SIG-M5 treated with dmso at 0.1 percent for 504 hours (cell line): ENCODE data around the gene H3-3A.
"Not testable (repeated sequence)": the region's sequence is repeated elsewhere in the genome, so short reads cannot be mapped to it uniquely, and the experiment has no call there.

Source experiments
- DNase-seq: peaks from one replicate; lab custom pipeline; 2025; ENCODE audit not compliant: unreplicated experiment; lab: John Stamatoyannopoulos, UW

H3-3A gene

DNA sequence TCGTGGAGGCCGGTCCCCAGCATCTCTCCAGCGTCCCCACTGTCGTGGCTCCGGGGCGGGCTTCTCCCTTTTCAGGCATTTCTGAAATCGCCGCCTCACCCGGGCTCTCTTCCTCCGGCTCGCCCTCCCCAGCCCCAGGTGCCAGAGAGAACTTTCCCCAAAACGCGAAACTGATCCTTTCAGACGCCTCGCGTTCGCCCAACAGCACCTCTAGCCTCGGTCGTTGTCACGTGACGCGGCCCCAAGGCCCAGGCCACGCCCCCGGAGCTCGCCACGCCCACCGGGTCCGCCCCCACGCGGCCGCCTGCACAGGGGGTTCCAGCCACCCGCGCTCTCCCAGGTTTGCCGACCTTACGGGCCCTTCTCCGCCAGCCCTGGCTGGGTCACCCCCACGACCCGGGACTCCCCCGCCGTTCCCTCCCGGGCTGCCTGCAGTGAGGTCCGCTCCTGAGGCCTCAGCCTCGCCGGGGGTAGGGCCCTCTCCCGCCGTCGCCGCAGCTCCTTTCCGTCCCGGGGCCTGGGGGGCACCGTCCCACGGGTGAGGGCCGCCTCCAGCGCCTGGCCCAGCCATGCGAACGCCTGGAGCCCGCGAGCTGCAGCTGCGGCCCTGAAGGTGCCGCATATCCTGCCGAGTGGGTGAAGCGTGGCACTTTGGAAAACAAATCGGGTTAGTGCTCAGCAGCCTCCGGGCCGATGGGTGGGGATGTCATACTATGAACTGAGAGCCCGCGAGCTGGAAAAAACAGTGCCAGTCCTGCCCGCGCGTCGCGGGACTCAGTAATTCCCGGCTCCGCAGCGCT is 21.0 kb downstream of the H3-3A start:
- peak; percentile 85 for DNase-seq

DNA sequence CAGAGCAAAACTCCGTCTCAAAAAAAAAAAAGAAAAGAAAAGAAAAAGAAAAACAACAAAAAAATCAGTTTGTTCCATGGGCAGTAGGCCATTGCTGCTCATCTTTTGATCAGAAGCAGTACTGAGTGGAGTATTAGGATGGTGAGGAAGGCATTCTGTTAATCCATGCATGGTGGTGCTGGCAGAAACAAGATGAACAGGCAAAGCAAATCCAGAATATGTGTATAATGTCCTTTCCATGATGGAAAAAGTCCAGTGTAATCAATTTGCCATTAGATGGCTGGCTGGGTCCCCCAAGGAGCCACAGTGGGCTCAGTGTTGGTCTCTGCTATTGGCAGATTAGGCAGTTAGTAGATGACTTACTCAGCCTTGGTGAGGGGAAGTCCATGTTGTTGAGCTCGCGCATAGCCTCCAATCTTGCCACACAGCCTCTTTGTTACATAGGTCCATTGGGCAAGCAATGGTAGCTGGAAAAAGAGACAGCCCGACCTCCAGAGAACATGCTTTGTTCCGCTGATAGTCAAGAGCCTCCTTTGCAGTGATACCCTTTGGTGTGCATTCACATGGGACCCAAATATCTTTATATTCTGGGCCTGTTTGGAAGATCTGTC is 23.3 kb downstream of the H3-3A start:
- peak; percentile 30 for DNase-seq

DNA sequence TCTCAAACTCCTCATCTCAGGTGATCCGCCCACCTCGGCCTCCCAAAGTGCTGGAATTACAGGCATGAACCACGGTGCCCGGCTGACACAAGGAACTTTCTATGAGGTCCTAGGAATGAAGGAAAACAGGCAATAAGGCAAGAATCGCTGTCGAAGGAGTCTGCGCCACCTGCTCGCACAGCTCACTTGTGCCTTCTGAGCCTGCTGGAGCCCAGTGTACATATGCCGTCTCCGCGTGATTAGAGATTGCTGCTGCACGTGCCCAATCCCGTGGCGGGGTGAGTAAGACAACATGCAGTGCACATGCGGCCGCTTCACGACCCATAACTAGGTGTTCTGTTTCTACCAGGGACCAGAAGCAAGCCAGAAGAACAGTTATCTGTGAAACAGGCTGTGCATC is 24.3 kb downstream of the H3-3A start:
- no peak for DNase-seq

DNA sequence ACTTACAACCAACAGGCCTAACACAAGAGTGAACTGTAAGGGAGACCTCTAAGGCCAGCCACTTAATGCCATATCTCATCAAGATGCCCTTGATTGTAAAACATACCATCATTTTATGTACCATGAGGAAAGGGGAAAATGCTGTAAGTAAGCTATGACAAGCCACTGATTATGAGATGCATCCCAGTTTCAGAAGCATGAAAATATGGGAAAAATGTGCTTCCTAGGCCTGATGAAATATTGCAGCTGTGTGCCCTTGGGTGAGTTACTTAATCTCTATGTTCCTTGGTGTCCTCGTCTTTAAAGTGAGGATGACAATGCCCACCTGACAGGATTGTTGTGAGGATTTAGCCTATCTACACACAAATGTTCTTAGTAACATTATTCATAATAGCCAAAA is 28.9 kb downstream of the H3-3A start:
- DNase-seq = no peak

DNA sequence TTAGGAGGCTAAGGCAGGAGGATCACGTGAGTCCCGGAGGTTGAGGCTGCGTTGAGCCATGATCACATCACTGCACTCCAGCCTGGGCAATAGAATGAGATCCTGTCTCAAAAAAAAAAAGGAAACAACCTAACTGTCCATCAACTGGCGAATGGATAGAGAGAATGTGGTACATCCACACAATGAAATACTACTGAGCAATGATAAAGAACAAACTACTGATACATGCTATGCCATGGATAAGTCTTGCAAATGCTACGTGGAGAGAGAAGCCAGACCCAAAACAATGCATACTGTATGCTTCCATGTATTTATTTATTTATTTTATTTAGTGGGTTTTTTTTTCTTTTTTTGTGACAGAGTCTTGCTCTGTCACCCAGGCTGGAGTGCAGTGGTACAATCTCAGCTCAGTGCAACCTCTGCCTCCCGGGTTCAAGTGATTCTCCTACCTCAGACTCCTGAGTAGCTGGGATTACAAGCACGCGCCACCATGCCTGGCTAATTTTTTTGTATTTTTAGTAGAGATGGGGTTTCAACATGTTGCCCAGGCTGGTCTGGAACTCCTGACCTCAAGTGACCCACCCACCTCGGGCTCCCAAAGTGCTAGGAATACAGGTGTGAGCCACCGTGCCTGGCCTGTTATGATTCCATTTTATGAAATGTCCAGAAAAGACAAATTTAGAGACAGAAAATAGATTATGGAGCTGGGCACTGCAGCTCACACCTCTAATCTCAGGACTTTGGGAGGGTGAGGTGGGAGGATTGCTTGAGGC is 29.7 kb downstream of the H3-3A start:
- DNase-seq = not testable (repeated sequence)

DNA sequence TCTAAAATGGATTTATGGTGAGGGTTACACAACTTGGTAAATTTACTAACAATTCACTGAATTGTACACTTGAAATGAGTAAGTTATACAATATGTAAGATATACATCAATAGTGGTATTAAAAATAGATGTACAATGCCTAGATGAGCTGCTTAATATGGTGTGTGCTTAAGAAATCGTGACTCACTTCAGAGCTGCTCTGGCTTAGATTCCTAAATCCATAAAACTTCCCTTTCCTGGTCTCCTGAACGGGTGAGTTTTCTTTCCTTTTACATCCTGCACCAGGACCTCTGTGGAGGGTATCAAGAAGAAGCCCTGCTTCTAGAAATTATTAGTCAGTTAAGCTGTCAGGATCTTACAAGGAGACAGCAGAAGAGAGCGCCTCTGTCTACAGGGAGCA is 30.4 kb downstream of the H3-3A start:
- no peak for DNase-seq

DNA sequence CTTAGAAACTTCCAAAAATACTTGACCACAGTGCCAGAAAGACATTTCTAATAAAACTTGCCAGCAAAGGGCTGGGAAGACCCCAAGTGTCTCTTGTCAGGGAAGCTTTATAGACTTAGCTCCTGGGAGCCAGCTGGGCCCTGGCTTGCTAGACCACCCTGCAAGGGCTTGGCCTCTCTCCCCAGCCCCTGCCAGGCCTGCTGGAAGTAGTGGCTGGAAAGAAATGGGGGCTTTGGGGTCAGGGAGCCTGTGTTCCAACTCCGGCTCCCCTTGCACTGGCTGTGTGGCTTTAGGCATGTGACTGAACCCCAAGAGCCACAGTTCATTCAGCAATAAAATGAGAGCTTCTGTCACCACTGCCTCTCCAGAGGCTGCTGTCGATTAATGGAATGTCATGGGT is 31.1 kb downstream of the H3-3A start:
- no peak for DNase-seq

DNA sequence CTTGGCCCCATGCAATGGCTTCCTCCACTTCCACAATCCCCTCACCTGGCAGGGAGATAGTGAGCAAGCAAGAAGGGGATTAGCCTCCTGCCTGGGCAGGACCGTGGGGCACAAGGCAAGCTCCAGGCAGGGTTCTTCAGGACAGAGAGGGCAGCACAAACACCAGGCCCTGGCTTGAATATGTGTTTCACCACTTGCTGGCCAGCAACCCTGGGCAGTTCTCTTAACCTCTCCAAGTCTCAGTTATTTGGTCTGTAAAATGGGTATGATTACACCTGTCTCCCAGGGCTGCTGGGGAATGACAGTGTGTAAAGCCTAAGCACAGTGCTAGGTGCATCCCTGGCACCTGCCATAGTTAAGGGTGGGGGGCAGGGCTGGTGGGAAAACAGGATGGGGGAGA is 31.9 kb downstream of the H3-3A start:
- DNase-seq = no peak

DNA sequence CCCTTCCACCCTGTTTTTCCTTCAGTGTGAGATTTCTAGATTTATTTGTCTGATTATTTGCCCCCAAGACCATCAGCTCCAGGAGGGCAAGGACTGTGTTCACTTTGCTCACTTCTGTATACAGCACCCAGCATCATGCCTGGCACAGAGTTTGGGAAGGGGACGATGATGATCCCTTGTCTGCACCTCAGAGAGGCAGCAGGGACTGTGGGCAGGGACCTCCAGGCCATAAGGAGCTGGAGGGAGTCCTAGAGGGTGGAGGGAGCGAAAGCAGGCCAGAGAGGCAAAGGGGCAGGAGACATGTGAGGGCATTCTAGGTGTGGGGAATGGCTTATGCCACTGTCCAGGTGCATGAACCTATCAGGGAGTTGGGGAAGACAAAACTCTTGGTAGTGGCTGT is 32.8 kb downstream of the H3-3A start:
- DNase-seq = no peak

DNA sequence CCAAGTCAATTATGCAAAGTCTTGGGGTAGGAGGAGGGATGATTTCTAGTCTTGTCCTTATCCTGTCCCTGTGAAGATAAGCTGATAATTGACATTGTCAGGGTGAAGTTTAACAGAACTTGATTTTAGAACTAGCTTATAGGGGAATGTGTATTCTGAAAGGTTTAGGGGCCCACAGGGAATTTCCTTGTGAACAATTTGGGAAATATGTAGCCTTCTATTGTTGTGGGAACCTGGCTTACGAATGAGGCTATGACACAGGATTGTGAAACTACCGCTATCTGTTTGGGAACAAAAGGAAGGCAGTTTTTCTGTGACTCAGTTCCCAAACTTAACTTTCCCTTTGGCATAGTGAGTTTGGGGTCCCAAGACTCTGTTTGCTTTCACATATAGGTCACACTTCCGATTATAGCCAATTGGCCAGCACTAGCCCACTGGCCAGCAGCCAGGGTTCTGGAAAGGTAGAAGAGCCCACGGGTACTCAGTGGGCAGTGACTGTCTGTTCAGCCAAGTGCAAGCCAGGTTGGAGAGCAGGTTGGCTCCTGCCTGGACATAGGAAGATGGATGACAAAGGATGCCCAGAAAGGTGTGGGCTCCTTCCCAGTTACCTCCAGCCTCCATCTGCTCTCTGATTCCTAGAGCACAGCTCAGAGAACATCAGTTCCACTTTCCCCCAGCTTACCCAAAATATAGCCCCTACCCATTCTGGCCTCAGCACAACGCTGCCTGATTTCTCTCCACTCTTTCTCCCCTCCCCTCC is 35.5 kb downstream of the H3-3A start:
- no peak for DNase-seq

DNA sequence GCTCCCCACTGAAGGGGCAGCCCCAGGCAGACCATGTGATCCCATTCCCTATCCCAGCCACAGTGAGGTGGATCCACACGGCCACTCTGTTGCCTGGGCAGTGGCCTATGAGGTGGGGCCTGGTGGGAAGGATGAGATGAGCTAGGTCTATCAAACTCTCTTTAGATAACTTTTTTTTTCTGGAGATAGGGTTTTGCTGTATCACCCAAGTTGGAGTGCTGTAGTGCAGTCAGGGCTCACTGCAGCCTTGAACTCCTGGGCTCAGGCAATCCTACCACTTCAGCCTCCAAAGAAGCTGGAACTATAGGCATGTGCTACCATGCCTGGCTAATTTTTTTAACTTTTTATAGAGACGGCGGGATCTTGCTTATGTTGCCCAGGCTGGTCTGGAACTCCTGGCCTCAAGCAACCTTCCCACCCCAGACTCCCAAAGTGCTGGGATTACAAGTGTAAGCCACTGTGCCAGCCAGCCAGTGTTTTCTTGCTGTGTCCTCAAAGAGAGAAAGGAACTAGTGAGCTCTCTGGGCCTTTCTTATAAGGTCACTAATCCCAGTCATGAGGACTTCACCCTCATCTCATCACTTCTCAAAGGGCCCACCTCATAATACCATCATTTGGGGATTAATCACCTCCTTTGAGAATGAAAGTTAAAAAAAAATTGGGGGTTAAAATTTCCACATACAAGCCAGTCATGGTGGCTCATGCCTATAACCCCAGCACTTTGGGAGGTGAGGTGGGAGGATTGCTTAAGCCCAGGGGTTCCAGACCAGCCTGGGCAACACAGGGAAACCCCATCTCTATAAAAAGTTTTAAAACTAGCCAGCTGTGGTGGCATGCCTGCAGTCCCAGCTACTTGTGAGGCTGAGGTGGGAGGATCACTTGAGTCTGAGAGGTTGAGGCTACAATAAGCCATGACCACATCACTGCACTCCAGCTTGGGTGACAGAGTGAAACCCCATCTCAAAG is 36.6 kb downstream of the H3-3A start:
- DNase-seq = no peak

DNA sequence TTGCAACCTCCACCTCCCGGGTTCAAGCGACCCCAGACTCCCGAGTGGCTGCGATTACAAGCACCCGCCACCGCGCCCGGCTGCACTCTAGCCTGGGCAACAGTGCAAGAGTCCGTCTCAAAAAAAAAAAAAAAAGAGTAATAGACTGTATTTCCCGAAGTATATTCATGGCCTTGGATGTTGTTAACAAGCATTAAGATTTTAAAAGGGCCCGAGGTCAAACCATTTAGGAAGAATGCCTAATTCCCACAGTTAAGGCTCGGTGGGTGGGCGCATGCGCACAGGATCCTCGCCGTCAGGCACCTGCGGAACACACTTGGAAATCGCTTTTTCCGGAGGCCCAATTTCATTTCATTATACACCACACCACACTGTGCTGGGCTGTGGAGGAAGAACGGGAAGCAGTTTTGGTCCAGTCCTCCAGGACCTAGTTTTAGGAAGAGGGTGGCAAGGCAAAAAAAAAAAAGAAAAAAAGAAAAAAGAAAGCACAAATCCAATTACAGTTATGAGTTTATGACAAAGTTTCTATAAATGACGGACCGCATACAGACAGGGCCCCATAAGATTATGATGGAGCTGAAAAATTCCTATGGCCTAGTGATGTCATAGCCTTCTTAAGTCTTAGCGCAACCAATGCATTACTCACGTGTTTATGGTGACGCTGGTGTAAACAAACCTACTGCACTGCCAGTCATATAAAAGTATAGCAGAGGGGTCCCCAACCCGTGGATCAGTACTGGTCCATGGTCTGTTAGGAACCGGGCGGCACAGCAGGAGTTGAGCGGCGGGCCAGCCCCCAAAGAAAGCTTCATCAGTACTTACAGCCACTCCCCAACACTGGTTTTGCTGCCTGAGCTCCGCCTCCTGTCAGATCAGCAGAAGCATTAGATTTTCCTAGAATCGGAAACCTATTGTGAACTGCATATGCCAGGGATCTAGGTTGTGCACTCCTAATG is 38.2 kb downstream of the H3-3A start:
- DNase-seq = no peak

DNA sequence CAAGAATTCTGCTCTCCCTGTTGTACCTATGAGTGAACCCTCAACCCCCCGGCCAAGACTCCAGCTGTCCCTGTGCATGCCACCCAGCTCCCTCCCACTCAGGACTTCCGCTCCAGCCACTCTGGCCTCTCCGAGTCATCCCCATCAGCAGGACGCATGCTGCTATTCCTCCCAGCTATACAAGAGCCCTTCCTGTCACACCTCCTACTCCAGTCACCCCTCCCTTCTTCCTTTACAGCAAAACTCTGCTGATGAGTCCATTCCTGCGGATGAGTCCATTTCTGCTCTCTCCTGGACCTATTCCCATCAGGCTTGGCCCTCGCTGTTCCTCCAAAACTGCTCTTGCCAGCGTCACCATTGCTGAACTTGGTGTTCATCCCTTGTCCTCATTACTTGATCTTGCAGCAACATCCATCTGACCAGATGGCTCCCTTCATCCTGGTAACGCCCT is 42.2 kb downstream of the H3-3A start:
- DNase-seq = no peak

DNA sequence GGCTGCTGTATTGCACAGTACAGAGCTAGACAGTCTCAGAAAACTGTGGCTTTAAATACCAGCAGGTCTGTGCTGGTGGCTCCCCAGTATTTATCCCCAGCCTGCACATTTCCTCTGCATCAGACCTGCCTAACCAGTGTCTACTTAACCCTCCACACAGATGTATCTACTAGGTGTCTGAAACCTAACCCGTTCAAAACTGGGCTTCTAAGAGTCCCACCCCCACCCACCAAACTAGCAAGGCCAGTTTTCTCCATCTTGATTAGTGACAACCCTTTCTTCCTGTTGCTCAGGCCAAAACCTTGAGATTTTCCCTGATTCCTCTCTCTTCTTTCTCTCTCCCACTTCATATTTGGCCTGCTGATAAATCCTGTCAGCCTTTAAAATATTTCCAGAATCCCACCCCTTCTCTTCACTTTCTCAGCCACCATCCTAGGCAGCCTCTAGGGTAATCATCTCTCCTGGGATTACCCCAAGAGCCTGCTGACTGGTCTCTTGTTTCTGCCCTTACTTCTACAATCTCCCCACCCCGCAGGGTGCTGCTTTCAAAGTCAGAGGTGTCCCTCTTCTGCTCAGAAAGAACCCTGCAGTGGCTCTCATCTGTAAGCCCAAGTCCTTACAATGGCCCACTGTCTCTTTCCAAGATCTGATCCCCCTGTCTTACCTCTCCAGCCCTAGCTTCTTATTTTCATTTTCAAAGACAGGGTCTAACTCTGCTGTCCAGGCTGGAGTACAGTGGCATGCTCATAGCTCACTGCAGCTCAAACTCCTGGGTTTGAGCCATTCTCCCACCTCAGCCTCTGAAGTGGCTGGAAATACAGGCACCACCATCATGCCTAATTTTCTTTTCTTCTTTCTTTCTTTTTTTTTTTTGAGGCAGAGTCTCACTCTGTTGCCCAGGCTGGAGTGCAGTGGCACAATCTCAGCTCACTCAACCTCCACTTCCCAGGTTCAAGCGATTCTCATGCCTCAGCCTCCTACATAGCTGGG is 45.2 kb downstream of the H3-3A start:
- no peak for DNase-seq

DNA sequence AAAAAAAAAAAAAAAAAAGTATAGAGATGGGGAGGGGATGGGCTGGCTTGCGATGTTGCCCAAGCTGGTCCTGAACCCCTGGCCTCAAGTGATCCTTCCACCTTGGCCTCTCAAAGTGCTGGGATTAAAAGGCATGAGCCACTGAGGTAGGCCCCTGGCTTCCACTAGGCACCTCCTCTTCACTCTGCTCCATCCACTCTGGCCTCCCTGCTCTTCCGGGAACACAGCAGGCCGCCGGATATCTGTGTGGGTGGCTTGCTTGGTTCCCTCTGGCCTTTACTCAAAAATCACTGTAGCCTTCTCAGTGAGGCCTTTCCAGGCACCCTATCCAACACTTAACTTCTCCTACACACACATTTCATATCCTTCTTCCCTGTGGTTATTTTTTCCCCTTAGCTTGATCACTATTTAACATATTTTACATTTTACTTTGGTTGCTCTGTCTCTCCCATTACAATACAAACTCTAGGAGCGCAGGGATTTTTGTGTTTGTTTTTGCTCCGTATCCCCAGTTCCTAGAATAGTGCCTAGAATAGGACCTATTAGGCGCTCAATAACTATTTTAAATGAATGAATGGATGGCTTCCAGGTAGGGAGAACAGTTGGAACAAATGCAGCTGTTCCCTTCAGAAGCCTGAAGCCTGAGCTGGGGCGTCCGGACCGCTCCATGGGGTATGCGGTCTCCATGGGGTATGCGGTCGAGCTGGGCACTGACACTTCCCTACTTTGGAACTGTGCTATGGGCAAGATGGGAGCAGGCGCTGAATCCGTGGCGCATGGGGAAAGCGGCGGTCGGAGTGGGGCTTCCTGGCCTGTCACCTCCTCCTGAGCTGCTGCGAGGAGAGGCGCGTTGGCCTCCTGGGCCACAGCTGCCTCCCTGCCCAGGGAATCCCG is 46.7 kb downstream of the H3-3A start:
- DNase-seq = no peak

DNA sequence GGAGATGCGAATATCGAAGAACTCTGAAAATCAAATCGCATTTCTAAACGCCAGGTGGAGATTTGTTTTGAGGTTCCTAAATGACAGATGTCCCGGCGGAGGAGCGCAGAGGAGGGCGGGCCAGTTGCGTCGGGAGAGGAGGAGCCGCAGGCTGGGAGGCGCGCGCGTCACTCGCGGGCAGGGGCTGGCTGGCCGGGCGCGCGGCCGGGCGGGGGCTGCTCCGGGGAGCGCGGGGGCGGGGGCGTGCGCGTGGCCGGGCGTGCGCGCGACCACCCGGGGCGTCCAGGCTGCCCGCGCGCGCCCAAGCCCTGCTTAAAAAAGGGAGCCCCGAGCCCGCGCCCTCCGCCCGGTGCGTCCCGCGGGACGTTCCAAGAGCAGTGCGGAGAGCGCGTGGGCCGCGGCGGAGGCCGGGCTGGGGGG is 47.3 kb downstream of the H3-3A start:
- DNase-seq = peak; percentile 91
